C4-2B (cell line): Measurements from ENCODE around the gene ATG4B.
A peak's percentile ranks its signal among the peaks of the same experiment; 100 is the strongest.

ENCODE experiments used
- CTCF ChIP-seq: fragments of 450-650 bp; conservative IDR thresholded peaks from 2 replicates; pipeline ENCODE4 v1.5.1; 2017; ENCODE audit warnings: mild to moderate bottlenecking
- ZFX ChIP-seq: fragments of 450-650 bp; IDR thresholded peaks from 2 replicates; pipeline ENCODE4 v1.6.1; 2017

GRCh38 chr2:241659150-241659739 lies 21.8 kb downstream of the ATG4B start:
- TF ChIP-seq CTCF (peak; percentile 82), ZFX (no peak)
